ENCODE measurements around the gene LRRC41. TPM values are rescaled to one million over a fixed set of nuclear protein-coding genes. Genes with fewer than 3 reads are reported as not detected.
A peak's percentile ranks its signal among the peaks of the same experiment; 100 is the strongest.

LRRC41 gene
- total RNA-seq, 1 donor from 2014 or later, result 93.4 TPM

DNA sequence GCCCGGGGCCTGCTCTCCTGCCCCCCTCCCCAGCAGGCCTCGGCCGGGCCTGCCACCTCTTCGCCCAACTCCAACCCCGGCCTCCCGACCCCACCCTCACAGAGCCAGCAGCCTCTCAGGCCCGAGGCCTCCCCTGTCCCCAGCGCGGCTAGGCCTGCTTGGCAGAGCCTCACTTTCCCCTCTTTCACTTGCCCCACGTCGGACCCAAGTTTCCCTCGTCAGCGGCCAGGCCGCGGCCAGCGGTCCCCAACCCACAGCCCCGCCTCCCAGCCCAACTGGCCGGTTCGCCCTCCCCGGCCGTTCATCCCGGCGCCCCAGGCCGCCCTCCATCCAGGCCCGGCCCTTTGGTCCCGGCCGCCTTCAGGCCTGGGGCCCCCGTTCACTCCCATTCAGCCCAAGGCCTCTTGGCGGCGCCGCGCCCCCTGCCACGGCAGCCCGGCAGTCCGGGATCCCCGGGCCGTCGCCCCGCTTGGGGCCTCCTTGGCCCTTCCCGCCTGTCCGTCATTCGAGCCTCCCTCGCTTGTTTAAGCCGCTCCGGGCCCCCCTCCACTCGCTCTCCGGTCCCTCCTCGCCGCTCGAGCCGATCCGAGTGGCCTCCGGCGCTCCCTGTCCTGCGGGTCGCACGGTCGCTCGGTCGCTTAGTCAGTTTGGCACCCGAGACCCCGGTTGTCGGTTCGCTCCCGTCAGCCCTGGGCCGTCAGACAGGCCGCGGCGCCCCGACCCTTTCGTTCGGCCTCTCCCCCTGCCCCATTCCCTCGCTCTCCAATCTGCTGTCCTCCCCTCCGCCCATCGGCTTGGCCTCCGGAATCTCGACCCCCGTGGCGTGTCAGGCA lies 1.4 kb downstream of the LRRC41 start:
- DNase-seq (ENCODE audit: extremely low spot score, unreplicated experiment), result peak; percentile 87
- H3K4me1 Mint-ChIP-seq (ENCODE audit: unreplicated experiment), result peaks cover 43% of the 10 kb centered on the region
- TF ChIP-seq, protein P1, sequence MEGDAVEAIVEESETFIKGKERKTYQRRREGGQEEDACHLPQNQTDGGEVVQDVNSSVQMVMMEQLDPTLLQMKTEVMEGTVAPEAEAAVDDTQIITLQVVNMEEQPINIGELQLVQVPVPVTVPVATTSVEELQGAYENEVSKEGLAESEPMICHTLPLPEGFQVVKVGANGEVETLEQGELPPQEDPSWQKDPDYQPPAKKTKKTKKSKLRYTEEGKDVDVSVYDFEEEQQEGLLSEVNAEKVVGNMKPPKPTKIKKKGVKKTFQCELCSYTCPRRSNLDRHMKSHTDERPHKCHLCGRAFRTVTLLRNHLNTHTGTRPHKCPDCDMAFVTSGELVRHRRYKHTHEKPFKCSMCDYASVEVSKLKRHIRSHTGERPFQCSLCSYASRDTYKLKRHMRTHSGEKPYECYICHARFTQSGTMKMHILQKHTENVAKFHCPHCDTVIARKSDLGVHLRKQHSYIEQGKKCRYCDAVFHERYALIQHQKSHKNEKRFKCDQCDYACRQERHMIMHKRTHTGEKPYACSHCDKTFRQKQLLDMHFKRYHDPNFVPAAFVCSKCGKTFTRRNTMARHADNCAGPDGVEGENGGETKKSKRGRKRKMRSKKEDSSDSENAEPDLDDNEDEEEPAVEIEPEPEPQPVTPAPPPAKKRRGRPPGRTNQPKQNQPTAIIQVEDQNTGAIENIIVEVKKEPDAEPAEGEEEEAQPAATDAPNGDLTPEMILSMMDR (IDR thresholded peaks at IDR 0.05), result peak; percentile 18

DNA sequence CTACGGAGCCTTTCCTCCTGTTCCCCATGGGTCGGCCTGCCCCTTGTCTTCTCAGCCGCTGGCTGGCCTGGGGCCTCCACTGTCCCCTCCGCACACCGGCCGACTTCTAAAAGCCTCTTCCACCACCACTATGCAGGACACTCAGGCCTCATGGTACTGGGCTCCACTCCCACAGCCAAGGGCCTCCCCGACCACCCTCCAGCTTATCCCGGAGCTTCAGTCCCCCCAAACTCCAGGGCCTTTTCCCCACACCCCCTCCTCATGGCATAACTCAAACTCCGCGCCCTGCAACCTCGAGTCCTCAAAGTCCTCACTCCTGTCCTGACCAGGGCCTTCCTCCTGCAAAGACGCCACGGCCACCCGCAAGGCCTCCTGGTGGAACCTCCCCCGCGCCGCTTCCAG lies 2.0 kb downstream of the LRRC41 start:
- no peak for DNase-seq (ENCODE audit: extremely low spot score, unreplicated experiment)
- TF ChIP-seq, protein P1 (IDR thresholded peaks at IDR 0.05), result no peak
- peaks cover 43% of the 10 kb centered on the region for H3K4me1 Mint-ChIP-seq (ENCODE audit: unreplicated experiment)
- H3K4me3 Mint-ChIP-seq (ENCODE audit: unreplicated experiment), result peak overlapping the region; percentile 99
- no peaks in the 10 kb centered on the region for H3K9me3 Mint-ChIP-seq (ENCODE audit: unreplicated experiment)
- peak overlapping the region; percentile 99 for H3K27ac Mint-ChIP-seq (ENCODE audit: unreplicated experiment)
- no peaks in the 10 kb centered on the region for H3K27me3 Mint-ChIP-seq (ENCODE audit: unreplicated experiment)
- peaks cover 19% of the 10 kb centered on the region for H3K36me3 Mint-ChIP-seq (ENCODE audit: unreplicated experiment)

More for the DNA sequence above, 1.4 kb downstream of the LRRC41 start:
- no peaks in the 10 kb centered on the region for H3K9me3 Mint-ChIP-seq (ENCODE audit: unreplicated experiment)
- no peaks in the 10 kb centered on the region for H3K27me3 Mint-ChIP-seq (ENCODE audit: unreplicated experiment)
- peak overlapping the region; percentile 99 for H3K4me3 Mint-ChIP-seq (ENCODE audit: unreplicated experiment)
- H3K36me3 Mint-ChIP-seq (ENCODE audit: unreplicated experiment), result peaks cover 13% of the 10 kb centered on the region
- H3K27ac Mint-ChIP-seq (ENCODE audit: unreplicated experiment), result peak overlapping the region; percentile 99

DNA sequence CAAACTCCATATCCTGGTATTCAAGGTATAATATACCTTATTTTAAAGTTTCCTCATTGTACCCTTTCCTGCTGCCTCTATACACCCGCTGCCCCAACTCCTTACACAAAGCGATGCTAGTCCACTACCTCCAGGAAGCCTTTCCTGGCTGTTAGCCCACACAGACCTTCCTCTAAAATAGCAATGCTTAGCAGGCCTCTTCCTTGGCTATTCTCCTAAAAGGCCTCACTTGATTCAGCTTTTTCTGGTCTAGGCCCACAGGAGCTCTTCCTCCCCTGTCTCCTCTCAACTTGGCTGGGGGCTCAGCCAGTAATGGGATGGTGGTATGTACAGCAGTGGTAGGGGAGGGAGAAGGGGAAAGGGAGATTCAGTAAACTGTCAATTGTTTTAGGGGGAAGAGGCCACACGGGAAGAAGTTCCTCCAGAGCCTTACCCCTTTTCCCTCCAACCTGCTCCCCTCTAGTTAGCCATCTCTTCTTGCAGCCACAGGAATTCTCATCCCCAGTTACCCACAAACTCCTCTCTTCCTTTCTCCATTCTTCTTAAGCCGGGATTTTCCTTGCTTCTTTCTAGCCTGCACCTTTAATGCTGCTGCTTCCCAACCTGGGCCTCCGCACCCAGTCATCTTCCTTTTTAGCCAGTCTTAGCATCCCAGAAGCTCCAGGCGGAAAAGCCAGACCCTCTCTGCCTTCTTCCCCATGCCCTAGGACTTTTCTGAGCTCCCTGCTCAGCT lies 2.6 kb downstream of the LRRC41 start:
- H3K4me1 Mint-ChIP-seq (ENCODE audit: unreplicated experiment), result peaks cover 38% of the 10 kb centered on the region
- peak overlapping the region; percentile 99 for H3K4me3 Mint-ChIP-seq (ENCODE audit: unreplicated experiment)

DNA sequence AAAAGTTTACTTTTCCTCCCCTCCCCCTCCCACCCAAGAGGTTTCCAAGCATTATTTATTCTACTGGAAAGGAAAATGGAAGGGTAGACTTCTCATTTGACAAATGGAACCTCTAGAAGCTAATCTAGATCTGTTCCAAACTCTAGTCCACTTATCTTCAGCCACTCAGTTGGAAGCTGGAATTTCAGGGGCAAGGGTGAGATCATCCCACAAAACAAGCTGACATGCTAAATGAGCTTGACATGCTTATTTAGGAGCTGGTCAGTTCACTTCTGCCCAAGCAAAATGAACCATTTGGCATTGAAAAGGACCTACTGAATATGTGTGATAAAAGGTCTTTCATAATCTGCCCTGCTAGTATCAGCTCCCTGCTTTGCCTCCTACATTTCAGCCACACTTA lies 5.0 kb downstream of the LRRC41 start:
- no peak for DNase-seq (ENCODE audit: extremely low spot score, unreplicated experiment)

More for the DNA sequence above, 2.6 kb downstream of the LRRC41 start:
- H3K27ac Mint-ChIP-seq (ENCODE audit: unreplicated experiment), result peak overlapping the region; percentile 99
- no peak for DNase-seq (ENCODE audit: extremely low spot score, unreplicated experiment)
- no peaks in the 10 kb centered on the region for H3K9me3 Mint-ChIP-seq (ENCODE audit: unreplicated experiment)
- H3K27me3 Mint-ChIP-seq (ENCODE audit: unreplicated experiment), result no peaks in the 10 kb centered on the region
- TF ChIP-seq, protein P1 (IDR thresholded peaks at IDR 0.05), result no peak
- peaks cover 21% of the 10 kb centered on the region for H3K36me3 Mint-ChIP-seq (ENCODE audit: unreplicated experiment)

More for the DNA sequence above, 5.0 kb downstream of the LRRC41 start:
- TF ChIP-seq, protein P1 (IDR thresholded peaks at IDR 0.05), result no peak
- H3K9me3 Mint-ChIP-seq (ENCODE audit: unreplicated experiment), result no peaks in the 10 kb centered on the region
- no peak overlapping the region for H3K4me3 Mint-ChIP-seq (ENCODE audit: unreplicated experiment)
- peaks cover 28% of the 10 kb centered on the region for H3K36me3 Mint-ChIP-seq (ENCODE audit: unreplicated experiment)
- no peaks in the 10 kb centered on the region for H3K27me3 Mint-ChIP-seq (ENCODE audit: unreplicated experiment)
- H3K27ac Mint-ChIP-seq (ENCODE audit: unreplicated experiment), result peak overlapping the region; percentile 47
- H3K4me1 Mint-ChIP-seq (ENCODE audit: unreplicated experiment), result peaks cover 24% of the 10 kb centered on the region

Data from osteocyte (in vitro differentiated cells).